GM23338 (cell line): ENCODE measurements around the gene MED16. TPM values are rescaled to one million over a fixed set of nuclear protein-coding genes. Genes with fewer than 3 reads are reported as not detected.

Source experiments
- ATAC-seq: fragments of 200-7000 bp; cut with Tn5 transposase; 3 replicates; pipeline ENCODE4 v1.9.1; 2020
- DNase-seq: peaks from one replicate; pipeline ENCODE4 v3.0.0-alpha.2; 2015; ENCODE audit warnings: low spot score
- H2AFZ ChIP-seq: fragments of 200-600 bp; sonication (generic); 2 replicates; pipeline ENCODE4 v1.8.0; 2016; ENCODE audit warnings: antibody characterized with exemption, mild to moderate bottlenecking, moderate library complexity
- H3F3A ChIP-seq: fragments of 200-600 bp; sonication (generic); replicated peaks from 2 replicates; pipeline ENCODE4 v1.8.0; 2017; ENCODE audit warnings: antibody characterized with exemption, mixed run types, low read depth
- H3K27ac ChIP-seq: fragments of 200-600 bp; sonication (generic); 2 replicates; pipeline ENCODE4 v1.6.1; 2016; ENCODE audit warnings: low read depth
- H3K27me3 ChIP-seq: fragments of 200-600 bp; sonication (generic); 2 replicates; pipeline ENCODE4 v1.8.0; 2016; ENCODE audit warnings: mild to moderate bottlenecking, mixed run types, moderate library complexity; ENCODE audit not compliant: insufficient read depth
- H3K36me3 ChIP-seq: fragments of 200-600 bp; sonication (generic); 2 replicates; pipeline ENCODE4 v1.8.0; 2016; ENCODE audit warnings: mild to moderate bottlenecking; ENCODE audit not compliant: insufficient read depth
- H3K4me1 ChIP-seq: fragments of 200-600 bp; sonication (generic); 2 replicates; pipeline ENCODE4 v1.8.0; 2016; ENCODE audit warnings: mild to moderate bottlenecking, moderate library complexity; ENCODE audit not compliant: insufficient read depth
- H3K4me2 ChIP-seq: fragments of 200-600 bp; sonication (generic); 2 replicates; pipeline ENCODE4 v1.7.1; 2017; ENCODE audit warnings: mixed run types
- H3K4me3 ChIP-seq: fragments of 200-600 bp; sonication (generic); 2 replicates; pipeline ENCODE4 v1.6.1; 2016; ENCODE audit warnings: mixed run types
- H3K79me2 ChIP-seq: fragments of 200-600 bp; sonication (generic); replicated peaks from 2 replicates; pipeline ENCODE4 v1.8.0; 2017; ENCODE audit warnings: mild to moderate bottlenecking; ENCODE audit not compliant: insufficient read depth
- H3K9me2 ChIP-seq: fragments of 200-600 bp; sonication (generic); 2 replicates; pipeline ENCODE4 v1.8.0; 2017; ENCODE audit not compliant: insufficient read depth
- H4K20me1 ChIP-seq: fragments of 200-600 bp; sonication (generic); replicated peaks from 2 replicates; pipeline ENCODE4 v1.8.0; 2017; ENCODE audit warnings: mild to moderate bottlenecking; ENCODE audit not compliant: insufficient read depth
- H3K27ac Mint-ChIP-seq: 2 replicates; pipeline ENCODE4 v1.8.0; 2020; ENCODE audit warnings: inconsistent platforms, mild to moderate bottlenecking, moderate library complexity, mixed read lengths
- H3K27me3 Mint-ChIP-seq: 3 replicates; pipeline ENCODE4 v1.8.0; 2022; ENCODE audit warnings: low read depth, mild to moderate bottlenecking, moderate library complexity, mixed read lengths, inconsistent platforms; ENCODE audit not compliant: insufficient read depth, poor library complexity
- H3K36me3 Mint-ChIP-seq: 3 replicates; pipeline ENCODE4 v1.8.0; 2021; ENCODE audit warnings: low read depth, mild to moderate bottlenecking, inconsistent platforms, moderate library complexity, mixed read lengths
- H3K4me1 Mint-ChIP-seq: 3 replicates; pipeline ENCODE4 v1.8.0; 2020; ENCODE audit warnings: mild to moderate bottlenecking, inconsistent platforms, mixed read lengths
- H3K4me3 Mint-ChIP-seq: 3 replicates; pipeline ENCODE4 v1.8.0; 2021; ENCODE audit warnings: moderate library complexity, mild to moderate bottlenecking, inconsistent platforms, mixed read lengths
- H3K9me3 Mint-ChIP-seq: 3 replicates; pipeline ENCODE4 v1.8.0; 2020; ENCODE audit warnings: moderate library complexity, mild to moderate bottlenecking, inconsistent platforms, mixed read lengths
- CREB1 ChIP-seq: fragments of 250-450 bp; sonication (Bioruptor Pico); IDR thresholded peaks from 2 replicates; pipeline ENCODE4 v1.5.0; 2020; ENCODE audit warnings: low read depth, mild to moderate bottlenecking, moderate library complexity
- ETS1 ChIP-seq: IDR thresholded peaks from 2 replicates; pipeline ENCODE4 v1.6.1; 2016; ENCODE audit warnings: antibody characterized with exemption
- EZH2 ChIP-seq: fragments of 200-600 bp; sonication (generic); IDR thresholded peaks from one replicate; pipeline ENCODE4 v1.8.0; 2017; ENCODE audit warnings: antibody characterized with exemption, mild to moderate bottlenecking, low read depth; ENCODE audit not compliant: unreplicated experiment
- EZH2phosphoT487 ChIP-seq: fragments of 200-600 bp; sonication (generic); IDR thresholded peaks from one replicate; pipeline ENCODE4 v1.8.1; 2018; ENCODE audit warnings: antibody characterized with exemption; ENCODE audit not compliant: unreplicated experiment
- JUNB ChIP-seq: IDR thresholded peaks from one replicate; pipeline ENCODE4 v1.6.1; 2016; ENCODE audit warnings: antibody characterized with exemption; ENCODE audit not compliant: unreplicated experiment
- NANOG ChIP-seq: IDR thresholded peaks from 2 replicates; pipeline ENCODE4 v1.6.1; 2016; ENCODE audit warnings: antibody characterized with exemption, borderline replicate concordance
- POLR2AphosphoS5 ChIP-seq: IDR thresholded peaks from 2 replicates; pipeline ENCODE4 v1.6.1; 2016; ENCODE audit warnings: antibody characterized with exemption, low read depth
- STAT1 ChIP-seq: IDR thresholded peaks from one replicate; pipeline ENCODE4 v1.6.1; 2016; ENCODE audit warnings: antibody characterized with exemption; ENCODE audit not compliant: unreplicated experiment
- ZNF114 ChIP-seq: fragments of 250-450 bp; sonication (Bioruptor Pico); IDR thresholded peaks from 2 replicates; pipeline ENCODE4 v1.5.0; 2020; ENCODE audit warnings: mild to moderate bottlenecking, moderate library complexity
- ZNF331 ChIP-seq: fragments of 250-450 bp; sonication (Bioruptor Pico); IDR thresholded peaks from 2 replicates; pipeline ENCODE4 v1.5.0; 2020; ENCODE audit warnings: low read depth, mild to moderate bottlenecking, moderate library complexity
- polyA plus RNA-seq: library from polyadenylated mRNA; unstranded; fragments of >200 nt; fragmentation: Nextera tagmentation; extraction: Ambion mirVana; gene quantifications from 2 replicates; pipeline ENCODE4 v1.2.1, GENCODE V29; 2016
- total RNA-seq: library from RNA; depleted of rRNA; stranded (reverse); fragments of >200 nt; shearing (Covaris generic); gene quantifications from 2 replicates; pipeline ENCODE4 v1.2.3, GENCODE V29; 2014
- TF ChIP-seq, protein P1 (sequence below): fragments of 250-450 bp; sonication (Bioruptor Pico); IDR thresholded peaks from 2 replicates; pipeline ENCODE4 v1.5.0; 2020; ENCODE audit warnings: mild to moderate bottlenecking, moderate library complexity
- TF ChIP-seq, protein P2 (sequence below), 2 experiments: fragments of 200-600 bp in 1 of 2; sonication (generic) in 1 of 2; conservative IDR thresholded peaks; 2 replicates each; pipeline versions ENCODE4 v1.5.1 to v1.6.1; 2016 to 2017; ENCODE audit warnings: antibody characterized with exemption in 2 of 2, low read depth in 2 of 2, mild to moderate bottlenecking in 2 of 2, moderate library complexity in 1 of 2
- TF ChIP-seq, protein P3 (sequence below): IDR thresholded peaks from one replicate; pipeline ENCODE4 v1.6.1; 2018; ENCODE audit warnings: antibody characterized with exemption; ENCODE audit not compliant: unreplicated experiment

Gene MED16
- total and polyA plus RNA-seq, 2 experiments from 2014 or later, result 52.7 to 73.6 TPM

- Mint-ChIP-seq H3K4me3 (no peak overlapping the region), H3K36me3 (peaks cover 46% of the 10 kb centered on the region), H3K4me1 (no peaks in the 10 kb centered on the region), H3K9me3 (peaks cover 11% of the 10 kb centered on the region), H3K27ac (no peak overlapping the region), H3K27me3 (peaks cover 28% of the 10 kb centered on the region)
- no peak overlapping the region for H3K4me3 ChIP-seq
- H3K27ac ChIP-seq, result no peak overlapping the region
- H3K36me3 ChIP-seq, result no peaks in the 10 kb centered on the region; the same call in 1 of the 2 replicates
- no peaks in the 10 kb centered on the region for H3K4me1 ChIP-seq
- TF ChIP-seq, protein P1, sequence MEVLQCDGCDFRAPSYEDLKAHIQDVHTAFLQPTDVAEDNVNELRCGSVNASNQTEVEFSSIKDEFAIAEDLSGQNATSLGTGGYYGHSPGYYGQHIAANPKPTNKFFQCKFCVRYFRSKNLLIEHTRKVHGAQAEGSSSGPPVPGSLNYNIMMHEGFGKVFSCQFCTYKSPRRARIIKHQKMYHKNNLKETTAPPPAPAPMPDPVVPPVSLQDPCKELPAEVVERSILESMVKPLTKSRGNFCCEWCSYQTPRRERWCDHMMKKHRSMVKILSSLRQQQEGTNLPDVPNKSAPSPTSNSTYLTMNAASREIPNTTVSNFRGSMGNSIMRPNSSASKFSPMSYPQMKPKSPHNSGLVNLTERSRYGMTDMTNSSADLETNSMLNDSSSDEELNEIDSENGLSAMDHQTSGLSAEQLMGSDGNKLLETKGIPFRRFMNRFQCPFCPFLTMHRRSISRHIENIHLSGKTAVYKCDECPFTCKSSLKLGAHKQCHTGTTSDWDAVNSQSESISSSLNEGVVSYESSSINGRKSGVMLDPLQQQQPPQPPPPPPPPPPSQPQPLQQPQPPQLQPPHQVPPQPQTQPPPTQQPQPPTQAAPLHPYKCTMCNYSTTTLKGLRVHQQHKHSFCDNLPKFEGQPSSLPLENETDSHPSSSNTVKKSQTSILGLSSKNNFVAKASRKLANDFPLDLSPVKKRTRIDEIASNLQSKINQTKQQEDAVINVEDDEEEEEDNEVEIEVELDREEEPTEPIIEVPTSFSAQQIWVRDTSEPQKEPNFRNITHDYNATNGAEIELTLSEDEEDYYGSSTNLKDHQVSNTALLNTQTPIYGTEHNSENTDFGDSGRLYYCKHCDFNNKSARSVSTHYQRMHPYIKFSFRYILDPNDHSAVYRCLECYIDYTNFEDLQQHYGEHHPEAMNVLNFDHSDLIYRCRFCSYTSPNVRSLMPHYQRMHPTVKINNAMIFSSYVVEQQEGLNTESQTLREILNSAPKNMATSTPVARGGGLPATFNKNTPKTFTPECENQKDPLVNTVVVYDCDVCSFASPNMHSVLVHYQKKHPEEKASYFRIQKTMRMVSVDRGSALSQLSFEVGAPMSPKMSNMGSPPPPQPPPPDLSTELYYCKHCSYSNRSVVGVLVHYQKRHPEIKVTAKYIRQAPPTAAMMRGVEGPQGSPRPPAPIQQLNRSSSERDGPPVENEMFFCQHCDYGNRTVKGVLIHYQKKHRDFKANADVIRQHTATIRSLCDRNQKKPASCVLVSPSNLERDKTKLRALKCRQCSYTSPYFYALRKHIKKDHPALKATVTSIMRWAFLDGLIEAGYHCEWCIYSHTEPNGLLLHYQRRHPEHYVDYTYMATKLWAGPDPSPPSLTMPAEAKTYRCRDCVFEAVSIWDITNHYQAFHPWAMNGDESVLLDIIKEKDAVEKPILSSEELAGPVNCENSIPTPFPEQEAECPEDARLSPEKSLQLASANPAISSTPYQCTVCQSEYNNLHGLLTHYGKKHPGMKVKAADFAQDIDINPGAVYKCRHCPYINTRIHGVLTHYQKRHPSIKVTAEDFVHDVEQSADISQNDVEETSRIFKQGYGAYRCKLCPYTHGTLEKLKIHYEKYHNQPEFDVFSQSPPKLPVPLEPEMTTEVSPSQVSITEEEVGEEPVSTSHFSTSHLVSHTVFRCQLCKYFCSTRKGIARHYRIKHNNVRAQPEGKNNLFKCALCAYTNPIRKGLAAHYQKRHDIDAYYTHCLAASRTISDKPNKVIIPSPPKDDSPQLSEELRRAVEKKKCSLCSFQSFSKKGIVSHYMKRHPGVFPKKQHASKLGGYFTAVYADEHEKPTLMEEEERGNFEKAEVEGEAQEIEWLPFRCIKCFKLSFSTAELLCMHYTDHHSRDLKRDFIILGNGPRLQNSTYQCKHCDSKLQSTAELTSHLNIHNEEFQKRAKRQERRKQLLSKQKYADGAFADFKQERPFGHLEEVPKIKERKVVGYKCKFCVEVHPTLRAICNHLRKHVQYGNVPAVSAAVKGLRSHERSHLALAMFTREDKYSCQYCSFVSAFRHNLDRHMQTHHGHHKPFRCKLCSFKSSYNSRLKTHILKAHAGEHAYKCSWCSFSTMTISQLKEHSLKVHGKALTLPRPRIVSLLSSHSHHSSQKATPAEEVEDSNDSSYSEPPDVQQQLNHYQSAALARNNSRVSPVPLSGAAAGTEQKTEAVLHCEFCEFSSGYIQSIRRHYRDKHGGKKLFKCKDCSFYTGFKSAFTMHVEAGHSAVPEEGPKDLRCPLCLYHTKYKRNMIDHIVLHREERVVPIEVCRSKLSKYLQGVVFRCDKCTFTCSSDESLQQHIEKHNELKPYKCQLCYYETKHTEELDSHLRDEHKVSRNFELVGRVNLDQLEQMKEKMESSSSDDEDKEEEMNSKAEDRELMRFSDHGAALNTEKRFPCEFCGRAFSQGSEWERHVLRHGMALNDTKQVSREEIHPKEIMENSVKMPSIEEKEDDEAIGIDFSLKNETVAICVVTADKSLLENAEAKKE (CRISPR knock-in tag), result no peak
- TF ChIP-seq ZNF331 (no peak), NANOG (no peak), CREB1 (CRISPR knock-in tag) (no peak), EZH2phosphoT487 (no peak), EZH2 (no peak), ZNF114 (CRISPR knock-in tag) (no peak), STAT1 (no peak), ETS1 (no peak), JUNB (no peak), POLR2AphosphoS5 (no peak)
- TF ChIP-seq, protein P2, sequence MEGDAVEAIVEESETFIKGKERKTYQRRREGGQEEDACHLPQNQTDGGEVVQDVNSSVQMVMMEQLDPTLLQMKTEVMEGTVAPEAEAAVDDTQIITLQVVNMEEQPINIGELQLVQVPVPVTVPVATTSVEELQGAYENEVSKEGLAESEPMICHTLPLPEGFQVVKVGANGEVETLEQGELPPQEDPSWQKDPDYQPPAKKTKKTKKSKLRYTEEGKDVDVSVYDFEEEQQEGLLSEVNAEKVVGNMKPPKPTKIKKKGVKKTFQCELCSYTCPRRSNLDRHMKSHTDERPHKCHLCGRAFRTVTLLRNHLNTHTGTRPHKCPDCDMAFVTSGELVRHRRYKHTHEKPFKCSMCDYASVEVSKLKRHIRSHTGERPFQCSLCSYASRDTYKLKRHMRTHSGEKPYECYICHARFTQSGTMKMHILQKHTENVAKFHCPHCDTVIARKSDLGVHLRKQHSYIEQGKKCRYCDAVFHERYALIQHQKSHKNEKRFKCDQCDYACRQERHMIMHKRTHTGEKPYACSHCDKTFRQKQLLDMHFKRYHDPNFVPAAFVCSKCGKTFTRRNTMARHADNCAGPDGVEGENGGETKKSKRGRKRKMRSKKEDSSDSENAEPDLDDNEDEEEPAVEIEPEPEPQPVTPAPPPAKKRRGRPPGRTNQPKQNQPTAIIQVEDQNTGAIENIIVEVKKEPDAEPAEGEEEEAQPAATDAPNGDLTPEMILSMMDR (conservative IDR thresholded peaks at IDR 0.05; ENCODE audit: low read depth in 2 of 2), result no peak
- TF ChIP-seq, protein P3, sequence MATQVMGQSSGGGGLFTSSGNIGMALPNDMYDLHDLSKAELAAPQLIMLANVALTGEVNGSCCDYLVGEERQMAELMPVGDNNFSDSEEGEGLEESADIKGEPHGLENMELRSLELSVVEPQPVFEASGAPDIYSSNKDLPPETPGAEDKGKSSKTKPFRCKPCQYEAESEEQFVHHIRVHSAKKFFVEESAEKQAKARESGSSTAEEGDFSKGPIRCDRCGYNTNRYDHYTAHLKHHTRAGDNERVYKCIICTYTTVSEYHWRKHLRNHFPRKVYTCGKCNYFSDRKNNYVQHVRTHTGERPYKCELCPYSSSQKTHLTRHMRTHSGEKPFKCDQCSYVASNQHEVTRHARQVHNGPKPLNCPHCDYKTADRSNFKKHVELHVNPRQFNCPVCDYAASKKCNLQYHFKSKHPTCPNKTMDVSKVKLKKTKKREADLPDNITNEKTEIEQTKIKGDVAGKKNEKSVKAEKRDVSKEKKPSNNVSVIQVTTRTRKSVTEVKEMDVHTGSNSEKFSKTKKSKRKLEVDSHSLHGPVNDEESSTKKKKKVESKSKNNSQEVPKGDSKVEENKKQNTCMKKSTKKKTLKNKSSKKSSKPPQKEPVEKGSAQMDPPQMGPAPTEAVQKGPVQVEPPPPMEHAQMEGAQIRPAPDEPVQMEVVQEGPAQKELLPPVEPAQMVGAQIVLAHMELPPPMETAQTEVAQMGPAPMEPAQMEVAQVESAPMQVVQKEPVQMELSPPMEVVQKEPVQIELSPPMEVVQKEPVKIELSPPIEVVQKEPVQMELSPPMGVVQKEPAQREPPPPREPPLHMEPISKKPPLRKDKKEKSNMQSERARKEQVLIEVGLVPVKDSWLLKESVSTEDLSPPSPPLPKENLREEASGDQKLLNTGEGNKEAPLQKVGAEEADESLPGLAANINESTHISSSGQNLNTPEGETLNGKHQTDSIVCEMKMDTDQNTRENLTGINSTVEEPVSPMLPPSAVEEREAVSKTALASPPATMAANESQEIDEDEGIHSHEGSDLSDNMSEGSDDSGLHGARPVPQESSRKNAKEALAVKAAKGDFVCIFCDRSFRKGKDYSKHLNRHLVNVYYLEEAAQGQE, result no peak
- H3F3A ChIP-seq, result peaks cover 19% of the 10 kb centered on the region
- H3K27me3 ChIP-seq, result no peaks in the 10 kb centered on the region
- H3K4me2 ChIP-seq, result no peak overlapping the region
- no peaks in the 10 kb centered on the region for H4K20me1 ChIP-seq
- peak; percentile 83 for DNase-seq
- H2AFZ ChIP-seq, result no peak overlapping the region
- ATAC-seq, result peak; percentile 45
- H3K79me2 ChIP-seq, result no peaks in the 10 kb centered on the region
- no peaks in the 10 kb centered on the region for H3K9me2 ChIP-seq
These were observed 19.9 kb downstream of the MED16 start for GRCh38 chr19:873084-873483.
